Subcutaneous adipose tissue (tissue), 4 donors: ENCODE results near the gene C6orf52. TPM values are rescaled to one million over a fixed set of nuclear protein-coding genes. Genes with fewer than 3 reads are reported as not detected.

Source experiments
- CTCF ChIP-seq: fragments of 450-650 bp; IDR thresholded peaks from one replicate; pipeline ENCODE4 v1.5.1; 2016; ENCODE audit warnings: low read depth, mild to moderate bottlenecking, control low read depth, antibody characterized with exemption, moderate library complexity
- total RNA-seq, 4 donors: library from RNA; depleted of rRNA; stranded (reverse); fragments of >200 nt; gene quantifications; one replicate each; pipeline ENCODE4 v1.1.0, GENCODE V29; 2016

Gene C6orf52
- total RNA-seq, result 1 to 10 TPM in 1 of 4 donors, not detected in 3; 1.3 TPM

- TF ChIP-seq CTCF, result no peak
These were observed at the start of gene C6orf52, which contains the start of gene PAK1IP1 for GRCh38 chr6:10694302-10695085. Gene C6orf52 (minus strand): TSS chr6:10694616. CDS start chr6:10687550, 7,066 bp downstream. Gene PAK1IP1 (plus strand): TSS chr6:10694972. CDS start chr6:10694986, 14 bp downstream.

GRCh38 chr6:10743515-10743914, 49.1 kb upstream of the C6orf52 start:
- no peak for TF ChIP-seq CTCF

GRCh38 chr6:10742251-10742650, 47.8 kb upstream of the C6orf52 start:
- no peak for TF ChIP-seq CTCF

- no peak for TF ChIP-seq CTCF
These were observed 45.6 kb upstream of the C6orf52 start for GRCh38 chr6:10740061-10740460.

- no peak for TF ChIP-seq CTCF
These were observed 42.3 kb upstream of the C6orf52 start for GRCh38 chr6:10736731-10737130.

GRCh38 chr6:10733863-10734262, 39.4 kb upstream of the C6orf52 start:
- TF ChIP-seq CTCF, result no peak

- no peak for TF ChIP-seq CTCF
These were observed 38.8 kb upstream of the C6orf52 start for GRCh38 chr6:10733151-10733715.
